Body of pancreas (tissue), 4 donors: ENCODE data around the gene GPR42. TPM values are rescaled to one million over a fixed set of nuclear protein-coding genes. Genes with fewer than 3 reads are reported as not detected.
A peak's percentile ranks its signal among the peaks of the same experiment; 100 is the strongest.

Experiments used
- ATAC-seq: fragments of 150-250 bp; one replicate; pipeline ENCODE4 v1.9.1; 2016
- DNase-seq, 4 donors: peaks; one replicate each; pipeline ENCODE4 v3.0.0-alpha.2; 2019
- H3K27ac ChIP-seq, 4 donors: fragments of 200-600 bp; sonication (generic); 1 replicate in 3 of 4; 2 replicates in 1 of 4; pipeline versions ENCODE4 v1.5.1 to v1.6.1; 2016 to 2019; ENCODE audit warnings: mild to moderate bottlenecking in 1 of 4, mixed read lengths in 1 of 4, moderate library complexity in 1 of 4
- H3K27me3 ChIP-seq, 2 donors: fragments of 200-600 bp; sonication (generic); one replicate each; pipeline ENCODE4 v1.6.0; 2016; ENCODE audit warnings: mild to moderate bottlenecking in 1 of 2
- H3K36me3 ChIP-seq, 2 donors: fragments of 200-600 bp; sonication (generic); replicated peaks in 1 of 2; 2 replicates each; pipeline ENCODE4 v1.5.1; 2016; ENCODE audit warnings: low read depth in 2 of 2; ENCODE audit not compliant: insufficient read depth in 1 of 2
- H3K4me1 ChIP-seq: fragments of 200-600 bp; sonication (generic); one replicate; pipeline ENCODE4 v1.6.0; 2016
- H3K4me3 ChIP-seq, 2 donors: fragments of 200-600 bp; sonication (generic); 1 replicate in 1 of 2; 2 replicates in 1 of 2; pipeline ENCODE4 v1.5.1; 2016 to 2019
- H3K9me3 ChIP-seq, 3 donors: fragments of 200-600 bp; sonication (generic); 1 replicate in 2 of 3; 2 replicates in 1 of 3; pipeline ENCODE4 v1.5.1; 2016
- CTCF ChIP-seq, 7 experiments: fragments of 450-650 bp in 4 of 7; fragments of 200-600 bp in 3 of 7; sonication (generic) in 3 of 7; IDR thresholded peaks; one replicate each; pipeline ENCODE4 v1.5.1; 2016 to 2019; ENCODE audit warnings: antibody characterized with exemption in 7 of 7
- POLR2A ChIP-seq, 3 donors: fragments of 450-650 bp; IDR thresholded peaks; one replicate each; pipeline ENCODE4 v1.6.1; 2016; ENCODE audit warnings: antibody characterized with exemption in 3 of 3, mild to moderate bottlenecking in 2 of 3
- WGBS, 2 donors: methylation state at CpG; one replicate each; pipeline ENCODE4 v1.1.5; 2017; 5-methylcytosine and 5-hydroxymethylcytosine counted together
- intact Hi-C: fragments of 100-400 bp; cut with DNase I; formaldehyde crosslinking; loops from one replicate; pipeline ENCODE4 v1.15.1; 2023
- total RNA-seq, 2 donors: library from RNA; depleted of rRNA; stranded (reverse); fragments of >200 nt; gene quantifications; one replicate each; pipeline ENCODE4 v1.1.0, GENCODE V29; 2016

Gene GPR42
- total RNA-seq, 2 donors from 2014 or later, result not detected

DNA sequence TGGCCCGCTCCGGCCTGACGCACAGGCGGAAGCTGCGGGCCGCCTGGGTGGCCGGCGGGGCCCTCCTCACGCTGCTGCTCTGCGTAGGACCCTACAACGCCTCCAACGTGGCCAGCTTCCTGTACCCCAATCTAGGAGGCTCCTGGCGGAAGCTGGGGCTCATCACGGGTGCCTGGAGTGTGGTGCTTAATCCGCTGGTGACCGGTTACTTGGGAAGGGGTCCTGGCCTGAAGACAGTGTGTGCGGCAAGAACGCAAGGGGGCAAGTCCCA is 18.8 kb upstream of the GPR42 start:
- Histone ChIP-seq H3K4me3 (no peak overlapping the region), H3K4me1 (no peaks in the 10 kb centered on the region), H3K27me3 (no peaks in the 10 kb centered on the region), H3K27ac (peak overlapping the region in 1 of 4 donors; percentile 25), H3K36me3 (no peaks in the 10 kb centered on the region), H3K9me3 (no peaks in the 10 kb centered on the region)
- TF ChIP-seq CTCF (IDR thresholded peaks at IDR 0.05), result no peak
- TF ChIP-seq POLR2A (IDR thresholded peaks at IDR 0.05), result no peak
- 73 to 81% methylated on average over 6 to 17 of the region's 18 CpGs for WGBS, 2 donors
- intact Hi-C loops, result no loop called here
- no peak for ATAC-seq
- no peak for DNase-seq

DNA sequence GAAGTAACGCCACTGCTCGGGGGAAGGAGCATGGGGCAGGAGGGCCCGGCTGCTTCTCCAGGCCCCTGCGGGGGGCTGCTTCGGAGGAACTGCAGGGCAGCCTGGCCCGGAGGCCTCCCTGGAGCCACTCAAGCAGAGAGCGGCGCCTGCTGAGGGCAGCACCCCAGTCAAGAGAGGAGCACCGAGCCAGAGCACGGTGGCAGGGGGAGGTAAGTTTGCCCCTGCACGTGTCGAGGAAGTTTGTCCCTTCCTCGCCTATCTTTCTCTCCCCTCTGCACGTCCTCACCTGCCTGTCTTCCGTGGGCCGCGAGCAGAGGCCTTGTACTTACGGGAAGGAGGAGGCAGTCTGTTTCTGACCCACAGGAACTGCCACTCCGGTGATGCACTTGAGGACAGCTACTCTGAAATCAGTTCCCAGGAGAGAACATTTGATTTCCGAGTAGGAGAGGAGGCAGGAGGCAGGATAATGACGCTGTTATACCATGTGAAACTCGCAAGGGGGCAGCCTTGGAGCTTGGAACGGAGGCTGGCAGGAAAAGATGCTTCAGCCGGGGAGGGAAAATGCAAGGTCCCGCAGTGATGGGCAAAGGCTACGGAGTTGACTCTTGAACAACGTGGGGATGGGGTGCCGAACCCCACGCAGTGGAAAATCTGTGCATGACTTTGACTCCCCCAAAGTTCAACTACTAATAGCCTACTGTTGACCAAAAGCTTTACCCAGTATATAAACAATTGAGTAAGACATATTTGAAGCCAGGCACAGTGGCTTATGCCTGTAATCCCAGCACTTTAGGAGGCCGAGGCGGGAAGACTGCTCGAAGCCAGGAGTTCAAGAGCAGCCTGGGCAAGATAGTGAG is 18.2 kb upstream of the GPR42 start:
- 11 to 28% methylated on average over 16 to 32 of the region's 32 CpGs for WGBS, 2 donors
- H3K4me3 ChIP-seq, result no peak overlapping the region
- peak; percentile 87 for ATAC-seq
- H3K4me1 ChIP-seq, result peaks cover 3% of the 10 kb centered on the region
- intact Hi-C loops, result no loop called here
- peak overlapping the region in 2 of 4 donors; percentile 13 to 25 for H3K27ac ChIP-seq
- H3K36me3 ChIP-seq, result no peaks in the 10 kb centered on the region
- H3K27me3 ChIP-seq, result no peaks in the 10 kb centered on the region
- TF ChIP-seq CTCF (IDR thresholded peaks at IDR 0.05), result peak; percentile 54 to 94 (median 89)
- no peak for TF ChIP-seq POLR2A (IDR thresholded peaks at IDR 0.05)
- peak; percentile 69 to 79 (median 76) for DNase-seq
- no peaks in the 10 kb centered on the region for H3K9me3 ChIP-seq

DNA sequence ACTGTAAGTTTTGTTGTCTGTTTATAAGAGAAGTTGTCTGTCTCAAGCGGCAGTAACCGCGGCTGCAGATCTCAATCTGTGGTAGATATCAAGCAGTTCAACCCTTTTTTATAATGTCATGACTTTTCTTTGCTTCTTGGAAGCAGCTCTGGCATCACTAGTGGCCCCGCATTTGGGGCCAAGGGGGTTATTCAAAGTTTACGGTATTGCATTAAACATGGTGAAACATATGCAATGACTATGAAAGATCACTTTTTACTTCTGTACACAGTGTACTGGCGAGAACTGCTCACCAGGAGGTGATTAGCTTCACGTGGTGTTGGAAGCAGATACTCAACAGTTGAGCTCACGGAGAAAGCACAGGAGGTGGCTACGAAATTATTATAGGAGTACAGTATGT is 17.2 kb upstream of the GPR42 start:
- Histone ChIP-seq H3K4me1 (peaks cover 10% of the 10 kb centered on the region), H3K27ac (no peak overlapping the region), H3K4me3 (no peak overlapping the region), H3K27me3 (no peaks in the 10 kb centered on the region), H3K36me3 (no peaks in the 10 kb centered on the region), H3K9me3 (no peaks in the 10 kb centered on the region)
- WGBS, 2 donors, result 49 to 67% methylated on average over 9 of the region's 9 CpGs
- ATAC-seq (no peak), DNase-seq (peak in 1 of 4 donors; percentile 6)
- TF ChIP-seq CTCF (IDR thresholded peaks at IDR 0.05) (no peak), POLR2A (IDR thresholded peaks at IDR 0.05) (no peak)
- intact Hi-C loops, result no loop called here

- no peaks in the 10 kb centered on the region for H3K36me3 ChIP-seq
- DNase-seq (no peak), ATAC-seq (no peak)
- no peak overlapping the region for H3K4me3 ChIP-seq
- 80 to 85% methylated on average over 8 of the region's 8 CpGs for WGBS, 2 donors
- H3K4me1 ChIP-seq, result peaks cover 10% of the 10 kb centered on the region
- TF ChIP-seq CTCF (IDR thresholded peaks at IDR 0.05) (no peak), POLR2A (IDR thresholded peaks at IDR 0.05) (no peak)
- H3K9me3 ChIP-seq, result no peaks in the 10 kb centered on the region
- intact Hi-C loops, result no loop called here
- no peaks in the 10 kb centered on the region for H3K27me3 ChIP-seq
- no peak overlapping the region for H3K27ac ChIP-seq
Measured at GRCh38 chr19:35354898-35355297, 16.0 kb upstream of the GPR42 start.
